GM23338 (cell line): ENCODE data around the gene FOXA1. TPM values are rescaled to one million over a fixed set of nuclear protein-coding genes. Genes with fewer than 3 reads are reported as not detected.

Experiments used
- ATAC-seq: fragments of 200-7000 bp; cut with Tn5 transposase; 3 replicates; pipeline ENCODE4 v1.9.1; 2020
- DNase-seq: peaks from one replicate; pipeline ENCODE4 v3.0.0-alpha.2; 2015; ENCODE audit warnings: low spot score
- H2AFZ ChIP-seq: fragments of 200-600 bp; sonication (generic); 2 replicates; pipeline ENCODE4 v1.8.0; 2016; ENCODE audit warnings: antibody characterized with exemption, mild to moderate bottlenecking, moderate library complexity
- H3F3A ChIP-seq: fragments of 200-600 bp; sonication (generic); replicated peaks from 2 replicates; pipeline ENCODE4 v1.8.0; 2017; ENCODE audit warnings: antibody characterized with exemption, mixed run types, low read depth
- H3K27ac ChIP-seq: fragments of 200-600 bp; sonication (generic); 2 replicates; pipeline ENCODE4 v1.6.1; 2016; ENCODE audit warnings: low read depth
- H3K27me3 ChIP-seq: fragments of 200-600 bp; sonication (generic); 2 replicates; pipeline ENCODE4 v1.8.0; 2016; ENCODE audit warnings: mild to moderate bottlenecking, mixed run types, moderate library complexity; ENCODE audit not compliant: insufficient read depth
- H3K36me3 ChIP-seq: fragments of 200-600 bp; sonication (generic); 2 replicates; pipeline ENCODE4 v1.8.0; 2016; ENCODE audit warnings: mild to moderate bottlenecking; ENCODE audit not compliant: insufficient read depth
- H3K4me1 ChIP-seq: fragments of 200-600 bp; sonication (generic); 2 replicates; pipeline ENCODE4 v1.8.0; 2016; ENCODE audit warnings: mild to moderate bottlenecking, moderate library complexity; ENCODE audit not compliant: insufficient read depth
- H3K4me2 ChIP-seq: fragments of 200-600 bp; sonication (generic); 2 replicates; pipeline ENCODE4 v1.7.1; 2017; ENCODE audit warnings: mixed run types
- H3K4me3 ChIP-seq: fragments of 200-600 bp; sonication (generic); 2 replicates; pipeline ENCODE4 v1.6.1; 2016; ENCODE audit warnings: mixed run types
- H3K79me2 ChIP-seq: fragments of 200-600 bp; sonication (generic); replicated peaks from 2 replicates; pipeline ENCODE4 v1.8.0; 2017; ENCODE audit warnings: mild to moderate bottlenecking; ENCODE audit not compliant: insufficient read depth
- H3K9me2 ChIP-seq: fragments of 200-600 bp; sonication (generic); 2 replicates; pipeline ENCODE4 v1.8.0; 2017; ENCODE audit not compliant: insufficient read depth
- H4K20me1 ChIP-seq: fragments of 200-600 bp; sonication (generic); replicated peaks from 2 replicates; pipeline ENCODE4 v1.8.0; 2017; ENCODE audit warnings: mild to moderate bottlenecking; ENCODE audit not compliant: insufficient read depth
- H3K27ac Mint-ChIP-seq: 2 replicates; pipeline ENCODE4 v1.8.0; 2020; ENCODE audit warnings: inconsistent platforms, mild to moderate bottlenecking, moderate library complexity, mixed read lengths
- H3K27me3 Mint-ChIP-seq: 3 replicates; pipeline ENCODE4 v1.8.0; 2022; ENCODE audit warnings: low read depth, mild to moderate bottlenecking, moderate library complexity, mixed read lengths, inconsistent platforms; ENCODE audit not compliant: insufficient read depth, poor library complexity
- H3K36me3 Mint-ChIP-seq: 3 replicates; pipeline ENCODE4 v1.8.0; 2021; ENCODE audit warnings: low read depth, mild to moderate bottlenecking, inconsistent platforms, moderate library complexity, mixed read lengths
- H3K4me1 Mint-ChIP-seq: 3 replicates; pipeline ENCODE4 v1.8.0; 2020; ENCODE audit warnings: mild to moderate bottlenecking, inconsistent platforms, mixed read lengths
- H3K4me3 Mint-ChIP-seq: 3 replicates; pipeline ENCODE4 v1.8.0; 2021; ENCODE audit warnings: moderate library complexity, mild to moderate bottlenecking, inconsistent platforms, mixed read lengths
- H3K9me3 Mint-ChIP-seq: 3 replicates; pipeline ENCODE4 v1.8.0; 2020; ENCODE audit warnings: moderate library complexity, mild to moderate bottlenecking, inconsistent platforms, mixed read lengths
- CREB1 ChIP-seq: fragments of 250-450 bp; sonication (Bioruptor Pico); IDR thresholded peaks from 2 replicates; pipeline ENCODE4 v1.5.0; 2020; ENCODE audit warnings: low read depth, mild to moderate bottlenecking, moderate library complexity
- EZH2 ChIP-seq: fragments of 200-600 bp; sonication (generic); IDR thresholded peaks from one replicate; pipeline ENCODE4 v1.8.0; 2017; ENCODE audit warnings: antibody characterized with exemption, mild to moderate bottlenecking, low read depth; ENCODE audit not compliant: unreplicated experiment
- EZH2phosphoT487 ChIP-seq: fragments of 200-600 bp; sonication (generic); IDR thresholded peaks from one replicate; pipeline ENCODE4 v1.8.1; 2018; ENCODE audit warnings: antibody characterized with exemption; ENCODE audit not compliant: unreplicated experiment
- JUNB ChIP-seq: IDR thresholded peaks from one replicate; pipeline ENCODE4 v1.6.1; 2016; ENCODE audit warnings: antibody characterized with exemption; ENCODE audit not compliant: unreplicated experiment
- NANOG ChIP-seq: IDR thresholded peaks from 2 replicates; pipeline ENCODE4 v1.6.1; 2016; ENCODE audit warnings: antibody characterized with exemption, borderline replicate concordance
- POLR2AphosphoS5 ChIP-seq: IDR thresholded peaks from 2 replicates; pipeline ENCODE4 v1.6.1; 2016; ENCODE audit warnings: antibody characterized with exemption, low read depth
- ZNF114 ChIP-seq: fragments of 250-450 bp; sonication (Bioruptor Pico); IDR thresholded peaks from 2 replicates; pipeline ENCODE4 v1.5.0; 2020; ENCODE audit warnings: mild to moderate bottlenecking, moderate library complexity
- ZNF331 ChIP-seq: fragments of 250-450 bp; sonication (Bioruptor Pico); IDR thresholded peaks from 2 replicates; pipeline ENCODE4 v1.5.0; 2020; ENCODE audit warnings: low read depth, mild to moderate bottlenecking, moderate library complexity
- polyA plus RNA-seq: library from polyadenylated mRNA; unstranded; fragments of >200 nt; fragmentation: Nextera tagmentation; extraction: Ambion mirVana; gene quantifications from 2 replicates; pipeline ENCODE4 v1.2.1, GENCODE V29; 2016
- total RNA-seq: library from RNA; depleted of rRNA; stranded (reverse); fragments of >200 nt; shearing (Covaris generic); gene quantifications from 2 replicates; pipeline ENCODE4 v1.2.3, GENCODE V29; 2014
- TF ChIP-seq, protein P1 (sequence below): IDR thresholded peaks from one replicate; pipeline ENCODE4 v1.6.1; 2018; ENCODE audit warnings: antibody characterized with exemption; ENCODE audit not compliant: unreplicated experiment
- TF ChIP-seq, protein P2 (sequence below), 2 experiments: fragments of 200-600 bp in 1 of 2; sonication (generic) in 1 of 2; conservative IDR thresholded peaks; 2 replicates each; pipeline versions ENCODE4 v1.5.1 to v1.6.1; 2016 to 2017; ENCODE audit warnings: antibody characterized with exemption in 2 of 2, low read depth in 2 of 2, mild to moderate bottlenecking in 2 of 2, moderate library complexity in 1 of 2
- TF ChIP-seq, protein P3 (sequence below): fragments of 250-450 bp; sonication (Bioruptor Pico); IDR thresholded peaks from 2 replicates; pipeline ENCODE4 v1.5.0; 2020; ENCODE audit warnings: mild to moderate bottlenecking, moderate library complexity
- TF ChIP-seq, protein P4 (sequence below): IDR thresholded peaks from 2 replicates; pipeline ENCODE4 v1.6.1; 2016; ENCODE audit warnings: antibody characterized with exemption

The FOXA1 gene
- total and polyA plus RNA-seq, 2 experiments from 2014 or later = not detected

DNA sequence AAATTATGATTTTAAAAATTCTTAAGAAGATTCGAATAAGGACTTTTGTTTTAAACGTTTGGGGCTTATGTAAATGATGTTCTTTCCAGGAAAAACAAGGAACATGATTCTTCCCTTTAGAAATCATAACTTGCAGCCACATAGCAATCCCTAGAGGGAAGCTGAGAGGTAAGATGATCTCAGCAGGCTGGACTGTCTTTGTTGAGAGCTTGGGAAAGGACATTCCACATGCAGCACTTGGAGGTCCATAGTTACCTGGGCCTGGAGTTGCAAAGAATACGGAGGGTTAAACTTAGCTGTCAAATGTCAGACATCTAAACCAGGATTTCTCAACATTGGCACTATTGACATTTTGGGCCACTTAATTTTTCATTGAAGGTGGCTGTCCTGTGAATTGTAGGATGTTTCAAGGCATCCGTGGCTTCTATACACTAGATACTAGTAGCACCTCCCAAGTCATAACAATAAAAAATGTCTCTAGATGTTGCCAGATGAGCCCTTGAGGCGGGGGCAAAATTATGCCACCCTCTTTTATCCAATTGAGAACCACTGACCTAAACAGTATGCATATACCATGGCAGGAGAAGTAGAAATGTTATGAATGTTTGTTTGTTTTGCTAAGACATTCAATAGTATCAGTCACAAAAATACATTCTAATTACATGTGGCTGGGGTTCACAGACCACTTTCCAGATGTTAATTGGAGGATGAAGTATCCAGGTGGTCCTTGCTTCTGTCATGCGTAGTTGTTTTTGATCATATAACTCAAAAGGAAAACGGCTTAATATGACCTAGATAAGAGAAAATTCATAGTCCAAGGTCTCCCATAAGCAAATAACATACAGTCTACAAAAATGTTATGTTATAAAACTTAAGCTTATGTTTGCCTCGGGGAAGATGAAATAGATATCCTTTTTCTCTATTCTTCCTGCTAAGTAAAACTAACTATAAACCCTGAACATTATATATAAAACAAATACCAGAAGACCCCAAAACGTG, 30.8 kb upstream of the FOXA1 start:
- no peaks in the 10 kb centered on the region for H3K4me1 Mint-ChIP-seq
- no peaks in the 10 kb centered on the region for H3K79me2 ChIP-seq
- no peaks in the 10 kb centered on the region for H3K4me1 ChIP-seq
- H3K4me2 ChIP-seq = no peak overlapping the region
- no peaks in the 10 kb centered on the region for H3K9me2 ChIP-seq
- TF ChIP-seq, protein P1, sequence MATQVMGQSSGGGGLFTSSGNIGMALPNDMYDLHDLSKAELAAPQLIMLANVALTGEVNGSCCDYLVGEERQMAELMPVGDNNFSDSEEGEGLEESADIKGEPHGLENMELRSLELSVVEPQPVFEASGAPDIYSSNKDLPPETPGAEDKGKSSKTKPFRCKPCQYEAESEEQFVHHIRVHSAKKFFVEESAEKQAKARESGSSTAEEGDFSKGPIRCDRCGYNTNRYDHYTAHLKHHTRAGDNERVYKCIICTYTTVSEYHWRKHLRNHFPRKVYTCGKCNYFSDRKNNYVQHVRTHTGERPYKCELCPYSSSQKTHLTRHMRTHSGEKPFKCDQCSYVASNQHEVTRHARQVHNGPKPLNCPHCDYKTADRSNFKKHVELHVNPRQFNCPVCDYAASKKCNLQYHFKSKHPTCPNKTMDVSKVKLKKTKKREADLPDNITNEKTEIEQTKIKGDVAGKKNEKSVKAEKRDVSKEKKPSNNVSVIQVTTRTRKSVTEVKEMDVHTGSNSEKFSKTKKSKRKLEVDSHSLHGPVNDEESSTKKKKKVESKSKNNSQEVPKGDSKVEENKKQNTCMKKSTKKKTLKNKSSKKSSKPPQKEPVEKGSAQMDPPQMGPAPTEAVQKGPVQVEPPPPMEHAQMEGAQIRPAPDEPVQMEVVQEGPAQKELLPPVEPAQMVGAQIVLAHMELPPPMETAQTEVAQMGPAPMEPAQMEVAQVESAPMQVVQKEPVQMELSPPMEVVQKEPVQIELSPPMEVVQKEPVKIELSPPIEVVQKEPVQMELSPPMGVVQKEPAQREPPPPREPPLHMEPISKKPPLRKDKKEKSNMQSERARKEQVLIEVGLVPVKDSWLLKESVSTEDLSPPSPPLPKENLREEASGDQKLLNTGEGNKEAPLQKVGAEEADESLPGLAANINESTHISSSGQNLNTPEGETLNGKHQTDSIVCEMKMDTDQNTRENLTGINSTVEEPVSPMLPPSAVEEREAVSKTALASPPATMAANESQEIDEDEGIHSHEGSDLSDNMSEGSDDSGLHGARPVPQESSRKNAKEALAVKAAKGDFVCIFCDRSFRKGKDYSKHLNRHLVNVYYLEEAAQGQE = no peak
- TF ChIP-seq CREB1 (CRISPR knock-in tag) = no peak
- no peak for TF ChIP-seq ZNF331 (CRISPR knock-in tag)
- TF ChIP-seq, protein P2, sequence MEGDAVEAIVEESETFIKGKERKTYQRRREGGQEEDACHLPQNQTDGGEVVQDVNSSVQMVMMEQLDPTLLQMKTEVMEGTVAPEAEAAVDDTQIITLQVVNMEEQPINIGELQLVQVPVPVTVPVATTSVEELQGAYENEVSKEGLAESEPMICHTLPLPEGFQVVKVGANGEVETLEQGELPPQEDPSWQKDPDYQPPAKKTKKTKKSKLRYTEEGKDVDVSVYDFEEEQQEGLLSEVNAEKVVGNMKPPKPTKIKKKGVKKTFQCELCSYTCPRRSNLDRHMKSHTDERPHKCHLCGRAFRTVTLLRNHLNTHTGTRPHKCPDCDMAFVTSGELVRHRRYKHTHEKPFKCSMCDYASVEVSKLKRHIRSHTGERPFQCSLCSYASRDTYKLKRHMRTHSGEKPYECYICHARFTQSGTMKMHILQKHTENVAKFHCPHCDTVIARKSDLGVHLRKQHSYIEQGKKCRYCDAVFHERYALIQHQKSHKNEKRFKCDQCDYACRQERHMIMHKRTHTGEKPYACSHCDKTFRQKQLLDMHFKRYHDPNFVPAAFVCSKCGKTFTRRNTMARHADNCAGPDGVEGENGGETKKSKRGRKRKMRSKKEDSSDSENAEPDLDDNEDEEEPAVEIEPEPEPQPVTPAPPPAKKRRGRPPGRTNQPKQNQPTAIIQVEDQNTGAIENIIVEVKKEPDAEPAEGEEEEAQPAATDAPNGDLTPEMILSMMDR (conservative IDR thresholded peaks at IDR 0.05; ENCODE audit: low read depth in 2 of 2) = no peak
- TF ChIP-seq, protein P3, sequence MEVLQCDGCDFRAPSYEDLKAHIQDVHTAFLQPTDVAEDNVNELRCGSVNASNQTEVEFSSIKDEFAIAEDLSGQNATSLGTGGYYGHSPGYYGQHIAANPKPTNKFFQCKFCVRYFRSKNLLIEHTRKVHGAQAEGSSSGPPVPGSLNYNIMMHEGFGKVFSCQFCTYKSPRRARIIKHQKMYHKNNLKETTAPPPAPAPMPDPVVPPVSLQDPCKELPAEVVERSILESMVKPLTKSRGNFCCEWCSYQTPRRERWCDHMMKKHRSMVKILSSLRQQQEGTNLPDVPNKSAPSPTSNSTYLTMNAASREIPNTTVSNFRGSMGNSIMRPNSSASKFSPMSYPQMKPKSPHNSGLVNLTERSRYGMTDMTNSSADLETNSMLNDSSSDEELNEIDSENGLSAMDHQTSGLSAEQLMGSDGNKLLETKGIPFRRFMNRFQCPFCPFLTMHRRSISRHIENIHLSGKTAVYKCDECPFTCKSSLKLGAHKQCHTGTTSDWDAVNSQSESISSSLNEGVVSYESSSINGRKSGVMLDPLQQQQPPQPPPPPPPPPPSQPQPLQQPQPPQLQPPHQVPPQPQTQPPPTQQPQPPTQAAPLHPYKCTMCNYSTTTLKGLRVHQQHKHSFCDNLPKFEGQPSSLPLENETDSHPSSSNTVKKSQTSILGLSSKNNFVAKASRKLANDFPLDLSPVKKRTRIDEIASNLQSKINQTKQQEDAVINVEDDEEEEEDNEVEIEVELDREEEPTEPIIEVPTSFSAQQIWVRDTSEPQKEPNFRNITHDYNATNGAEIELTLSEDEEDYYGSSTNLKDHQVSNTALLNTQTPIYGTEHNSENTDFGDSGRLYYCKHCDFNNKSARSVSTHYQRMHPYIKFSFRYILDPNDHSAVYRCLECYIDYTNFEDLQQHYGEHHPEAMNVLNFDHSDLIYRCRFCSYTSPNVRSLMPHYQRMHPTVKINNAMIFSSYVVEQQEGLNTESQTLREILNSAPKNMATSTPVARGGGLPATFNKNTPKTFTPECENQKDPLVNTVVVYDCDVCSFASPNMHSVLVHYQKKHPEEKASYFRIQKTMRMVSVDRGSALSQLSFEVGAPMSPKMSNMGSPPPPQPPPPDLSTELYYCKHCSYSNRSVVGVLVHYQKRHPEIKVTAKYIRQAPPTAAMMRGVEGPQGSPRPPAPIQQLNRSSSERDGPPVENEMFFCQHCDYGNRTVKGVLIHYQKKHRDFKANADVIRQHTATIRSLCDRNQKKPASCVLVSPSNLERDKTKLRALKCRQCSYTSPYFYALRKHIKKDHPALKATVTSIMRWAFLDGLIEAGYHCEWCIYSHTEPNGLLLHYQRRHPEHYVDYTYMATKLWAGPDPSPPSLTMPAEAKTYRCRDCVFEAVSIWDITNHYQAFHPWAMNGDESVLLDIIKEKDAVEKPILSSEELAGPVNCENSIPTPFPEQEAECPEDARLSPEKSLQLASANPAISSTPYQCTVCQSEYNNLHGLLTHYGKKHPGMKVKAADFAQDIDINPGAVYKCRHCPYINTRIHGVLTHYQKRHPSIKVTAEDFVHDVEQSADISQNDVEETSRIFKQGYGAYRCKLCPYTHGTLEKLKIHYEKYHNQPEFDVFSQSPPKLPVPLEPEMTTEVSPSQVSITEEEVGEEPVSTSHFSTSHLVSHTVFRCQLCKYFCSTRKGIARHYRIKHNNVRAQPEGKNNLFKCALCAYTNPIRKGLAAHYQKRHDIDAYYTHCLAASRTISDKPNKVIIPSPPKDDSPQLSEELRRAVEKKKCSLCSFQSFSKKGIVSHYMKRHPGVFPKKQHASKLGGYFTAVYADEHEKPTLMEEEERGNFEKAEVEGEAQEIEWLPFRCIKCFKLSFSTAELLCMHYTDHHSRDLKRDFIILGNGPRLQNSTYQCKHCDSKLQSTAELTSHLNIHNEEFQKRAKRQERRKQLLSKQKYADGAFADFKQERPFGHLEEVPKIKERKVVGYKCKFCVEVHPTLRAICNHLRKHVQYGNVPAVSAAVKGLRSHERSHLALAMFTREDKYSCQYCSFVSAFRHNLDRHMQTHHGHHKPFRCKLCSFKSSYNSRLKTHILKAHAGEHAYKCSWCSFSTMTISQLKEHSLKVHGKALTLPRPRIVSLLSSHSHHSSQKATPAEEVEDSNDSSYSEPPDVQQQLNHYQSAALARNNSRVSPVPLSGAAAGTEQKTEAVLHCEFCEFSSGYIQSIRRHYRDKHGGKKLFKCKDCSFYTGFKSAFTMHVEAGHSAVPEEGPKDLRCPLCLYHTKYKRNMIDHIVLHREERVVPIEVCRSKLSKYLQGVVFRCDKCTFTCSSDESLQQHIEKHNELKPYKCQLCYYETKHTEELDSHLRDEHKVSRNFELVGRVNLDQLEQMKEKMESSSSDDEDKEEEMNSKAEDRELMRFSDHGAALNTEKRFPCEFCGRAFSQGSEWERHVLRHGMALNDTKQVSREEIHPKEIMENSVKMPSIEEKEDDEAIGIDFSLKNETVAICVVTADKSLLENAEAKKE (CRISPR knock-in tag) = no peak
- TF ChIP-seq ZNF114 = no peak
- TF ChIP-seq EZH2phosphoT487 = no peak
- no peak for TF ChIP-seq POLR2AphosphoS5
- no peak for TF ChIP-seq EZH2
- TF ChIP-seq, protein P4, sequence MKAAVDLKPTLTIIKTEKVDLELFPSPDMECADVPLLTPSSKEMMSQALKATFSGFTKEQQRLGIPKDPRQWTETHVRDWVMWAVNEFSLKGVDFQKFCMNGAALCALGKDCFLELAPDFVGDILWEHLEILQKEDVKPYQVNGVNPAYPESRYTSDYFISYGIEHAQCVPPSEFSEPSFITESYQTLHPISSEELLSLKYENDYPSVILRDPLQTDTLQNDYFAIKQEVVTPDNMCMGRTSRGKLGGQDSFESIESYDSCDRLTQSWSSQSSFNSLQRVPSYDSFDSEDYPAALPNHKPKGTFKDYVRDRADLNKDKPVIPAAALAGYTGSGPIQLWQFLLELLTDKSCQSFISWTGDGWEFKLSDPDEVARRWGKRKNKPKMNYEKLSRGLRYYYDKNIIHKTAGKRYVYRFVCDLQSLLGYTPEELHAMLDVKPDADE = no peak
- no peak for TF ChIP-seq NANOG
- no peak for TF ChIP-seq JUNB
- no peak for ATAC-seq
- no peak overlapping the region for H3K27ac ChIP-seq
- no peaks in the 10 kb centered on the region for H3K36me3 ChIP-seq
- H3K27me3 ChIP-seq = peaks cover 50% of the 10 kb centered on the region
- H3K27me3 Mint-ChIP-seq = peaks cover 36% of the 10 kb centered on the region
- no peaks in the 10 kb centered on the region for H3K36me3 Mint-ChIP-seq
- DNase-seq = no peak
- H3K4me3 ChIP-seq = no peak overlapping the region
- no peak overlapping the region for H3K4me3 Mint-ChIP-seq
- H3F3A ChIP-seq = no peaks in the 10 kb centered on the region
- H4K20me1 ChIP-seq = no peaks in the 10 kb centered on the region
- H3K27ac Mint-ChIP-seq = no peak overlapping the region
- H2AFZ ChIP-seq = no peak overlapping the region
- peaks cover 6% of the 10 kb centered on the region; the same call in 2 of the 3 replicates for H3K9me3 Mint-ChIP-seq
